GM12864 (cell line): Measurements from ENCODE around the gene DOC2B.

ENCODE experiments used
- DNase-seq: peaks from one replicate; pipeline ENCODE4 v3.0.0-alpha.2; 2011; ENCODE audit warnings: low read depth
- H3K4me3 ChIP-seq: 2 replicates; pipeline ENCODE4 v1.5.1; 2011; ENCODE audit warnings: mild to moderate bottlenecking, low read depth, low read length, control low read depth
- TF ChIP-seq, protein P1 (sequence below): IDR thresholded peaks from 2 replicates; pipeline ENCODE4 v1.5.1; 2011; ENCODE audit warnings: low read depth, mild to moderate bottlenecking, moderate library complexity, low read length, control low read depth, inconsistent platforms; ENCODE audit errors: missing control alignments

The DOC2B gene

DNA sequence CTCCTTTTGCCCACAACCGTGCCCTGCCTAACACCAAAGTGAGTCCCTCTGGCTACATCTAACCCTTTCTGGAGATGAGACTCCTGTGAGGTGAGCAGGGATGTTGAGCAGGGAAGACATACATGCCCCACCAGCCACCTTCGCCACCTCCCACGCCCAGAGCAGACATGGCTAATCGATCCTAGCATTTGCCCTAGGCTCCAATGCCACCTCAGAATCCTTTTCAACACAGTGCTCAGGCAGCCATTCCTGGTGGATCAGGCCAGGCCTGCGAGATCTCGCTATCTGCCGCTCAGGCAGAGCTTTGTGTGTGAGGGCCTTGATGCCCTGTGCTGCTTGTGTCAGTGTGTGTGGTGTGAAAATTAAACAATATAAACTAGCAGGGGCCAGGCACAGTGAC is 23.1 kb downstream of the DOC2B start:
- H3K4me3 ChIP-seq, result no peak overlapping the region
- no peak for DNase-seq
- TF ChIP-seq, protein P1, sequence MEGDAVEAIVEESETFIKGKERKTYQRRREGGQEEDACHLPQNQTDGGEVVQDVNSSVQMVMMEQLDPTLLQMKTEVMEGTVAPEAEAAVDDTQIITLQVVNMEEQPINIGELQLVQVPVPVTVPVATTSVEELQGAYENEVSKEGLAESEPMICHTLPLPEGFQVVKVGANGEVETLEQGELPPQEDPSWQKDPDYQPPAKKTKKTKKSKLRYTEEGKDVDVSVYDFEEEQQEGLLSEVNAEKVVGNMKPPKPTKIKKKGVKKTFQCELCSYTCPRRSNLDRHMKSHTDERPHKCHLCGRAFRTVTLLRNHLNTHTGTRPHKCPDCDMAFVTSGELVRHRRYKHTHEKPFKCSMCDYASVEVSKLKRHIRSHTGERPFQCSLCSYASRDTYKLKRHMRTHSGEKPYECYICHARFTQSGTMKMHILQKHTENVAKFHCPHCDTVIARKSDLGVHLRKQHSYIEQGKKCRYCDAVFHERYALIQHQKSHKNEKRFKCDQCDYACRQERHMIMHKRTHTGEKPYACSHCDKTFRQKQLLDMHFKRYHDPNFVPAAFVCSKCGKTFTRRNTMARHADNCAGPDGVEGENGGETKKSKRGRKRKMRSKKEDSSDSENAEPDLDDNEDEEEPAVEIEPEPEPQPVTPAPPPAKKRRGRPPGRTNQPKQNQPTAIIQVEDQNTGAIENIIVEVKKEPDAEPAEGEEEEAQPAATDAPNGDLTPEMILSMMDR, result no peak

DNA sequence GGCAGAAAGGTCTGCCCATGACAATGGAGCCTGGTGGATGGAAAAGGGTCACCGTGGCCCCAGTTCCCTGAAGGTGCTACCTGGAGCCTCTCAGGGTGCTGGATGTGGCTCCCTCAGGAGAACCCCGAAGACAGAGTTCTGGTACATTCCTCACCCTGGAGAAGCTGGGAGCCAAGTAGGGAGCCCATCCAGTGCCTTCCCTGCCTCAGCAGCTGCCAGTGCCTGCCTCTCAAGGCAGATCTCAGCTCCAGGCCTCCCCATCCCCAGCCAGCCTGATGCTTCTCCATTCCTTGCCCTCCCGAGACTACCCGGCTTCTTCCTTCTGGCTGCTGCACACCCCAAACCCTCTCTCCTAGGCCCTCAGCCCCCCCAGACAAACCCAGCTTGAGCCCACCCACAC is 23.5 kb downstream of the DOC2B start:
- DNase-seq, result no peak
- H3K4me3 ChIP-seq, result no peak overlapping the region
- TF ChIP-seq, protein P1, result no peak

DNA sequence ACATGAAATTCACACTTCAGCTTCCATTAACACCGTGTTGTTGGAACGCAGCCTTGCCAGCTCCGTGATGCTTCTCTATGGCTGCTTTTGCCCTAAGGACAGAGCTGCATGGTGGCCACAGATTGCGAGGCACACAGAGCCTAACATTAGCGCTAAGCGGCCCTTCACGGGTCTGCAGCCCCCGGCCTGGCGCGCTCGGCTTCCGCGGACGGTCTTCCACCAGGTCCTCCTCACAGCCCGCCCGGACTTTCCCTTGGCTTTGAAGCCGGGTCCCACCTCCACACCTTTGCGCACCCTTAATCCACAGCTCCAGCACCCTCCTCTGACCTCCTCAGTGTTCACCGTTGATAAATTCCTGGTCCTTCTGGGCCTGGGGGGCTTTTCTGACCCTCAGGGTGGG is 24.5 kb downstream of the DOC2B start:
- no peak overlapping the region for H3K4me3 ChIP-seq
- TF ChIP-seq, protein P1, result no peak

DNA sequence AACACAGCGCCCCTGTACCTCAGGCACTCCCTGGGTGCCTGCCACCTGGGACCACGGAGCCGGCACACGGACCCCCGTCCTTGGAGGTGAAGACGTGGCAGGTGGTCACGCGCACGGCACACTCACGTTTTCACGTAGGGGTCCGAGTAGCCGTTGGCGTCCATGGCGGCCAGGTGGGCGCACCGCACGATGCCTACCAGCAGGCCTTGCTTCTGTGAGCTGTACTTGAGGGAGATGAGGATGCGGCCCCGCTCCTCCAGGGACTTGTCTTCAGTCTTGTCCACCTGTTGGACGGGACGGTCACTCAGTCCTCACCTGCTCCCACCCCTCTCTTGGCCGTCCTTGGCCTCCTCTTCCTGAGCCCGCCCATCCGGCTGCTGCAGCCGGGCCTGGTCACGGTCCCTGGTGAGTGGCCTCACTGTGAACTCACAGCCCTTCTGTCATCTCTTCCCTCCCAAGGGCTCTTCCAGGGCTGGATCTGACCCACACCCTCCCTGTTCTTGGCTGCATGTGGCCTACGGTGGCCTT is 25.3 kb downstream of the DOC2B start:
- DNase-seq, result no peak
- H3K4me3 ChIP-seq, result no peak overlapping the region
- TF ChIP-seq, protein P1, result no peak

More for the DNA sequence above, 24.5 kb downstream of the DOC2B start:
- no peak for DNase-seq

DNA sequence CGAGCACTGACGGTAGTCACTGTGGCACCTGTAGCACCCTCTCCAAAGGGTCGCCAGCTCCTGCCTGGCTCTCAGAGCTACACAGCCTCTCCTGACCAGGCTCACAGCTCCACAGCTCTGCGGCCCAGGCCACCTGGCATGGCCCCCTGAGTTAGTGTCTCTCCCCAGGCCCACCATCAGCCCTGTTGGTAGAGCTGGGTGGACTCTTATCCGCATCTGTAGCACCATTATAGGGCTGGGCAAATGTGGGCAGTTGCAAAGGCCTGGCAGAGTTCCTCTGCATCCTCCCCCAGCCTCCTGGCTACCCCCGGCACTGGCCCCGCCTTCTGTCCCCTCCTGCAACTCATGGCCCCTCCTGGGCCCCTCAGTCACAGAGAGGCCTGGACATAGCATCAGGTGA is 25.9 kb downstream of the DOC2B start:
- H3K4me3 ChIP-seq, result no peak overlapping the region
- TF ChIP-seq, protein P1, result no peak
- no peak for DNase-seq

DNA sequence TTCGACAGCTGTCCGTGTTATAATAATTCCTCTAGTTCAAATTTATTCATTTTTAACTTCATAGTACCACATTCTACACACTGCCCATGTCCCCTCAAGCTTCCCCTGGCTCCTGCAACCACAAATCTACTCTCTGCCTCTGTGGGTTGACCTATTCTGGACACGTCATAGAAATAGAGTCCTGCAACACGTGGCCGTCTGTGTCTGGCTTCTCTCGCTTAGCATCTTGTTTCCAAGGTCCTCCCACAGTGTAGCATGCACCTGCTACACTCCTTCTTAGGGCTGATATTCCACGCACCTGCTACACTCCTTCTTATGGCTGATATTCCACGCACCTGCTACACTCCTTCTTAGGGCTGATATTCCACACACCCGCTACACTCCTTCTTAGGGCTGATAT is 27.6 kb downstream of the DOC2B start:
- DNase-seq, result no peak

More for the DNA sequence above, 27.6 kb downstream of the DOC2B start:
- no peak overlapping the region for H3K4me3 ChIP-seq
- TF ChIP-seq, protein P1, result no peak
